Loucy (cell line): ENCODE measurements around the gene KIRREL3.

Source experiments
- H2AFZ ChIP-seq: fragments of 200-600 bp; sonication (generic); 2 replicates; pipeline ENCODE4 v1.6.0; 2016; ENCODE audit warnings: antibody characterized with exemption, mild to moderate bottlenecking, low read length, moderate library complexity
- H3F3A ChIP-seq: fragments of 200-600 bp; 2 replicates; pipeline ENCODE4 v1.6.0; 2016; ENCODE audit warnings: antibody characterized with exemption, low read depth, mild to moderate bottlenecking
- H3K27me3 ChIP-seq: fragments of 200-600 bp; sonication (generic); 2 replicates; pipeline ENCODE4 v1.6.1; 2014; ENCODE audit warnings: low read length, mild to moderate bottlenecking; ENCODE audit not compliant: insufficient read depth, poor library complexity, severe bottlenecking
- H3K36me3 ChIP-seq: fragments of 200-600 bp; sonication (generic); 2 replicates; pipeline ENCODE4 v1.6.1; 2016; ENCODE audit warnings: low read length; ENCODE audit not compliant: insufficient read depth
- H3K4me1 ChIP-seq: fragments of 200-600 bp; sonication (generic); 2 replicates; pipeline ENCODE4 v1.5.1; 2014; ENCODE audit warnings: low read length, mild to moderate bottlenecking; ENCODE audit not compliant: insufficient read depth, poor library complexity, severe bottlenecking
- H3K4me2 ChIP-seq: fragments of 200-600 bp; sonication (generic); 2 replicates; pipeline ENCODE4 v1.6.0; 2014; ENCODE audit warnings: antibody characterized with exemption, low read length, low read depth, mild to moderate bottlenecking; ENCODE audit not compliant: poor library complexity, severe bottlenecking
- H3K4me3 ChIP-seq: fragments of 200-600 bp; sonication (generic); 2 replicates; pipeline ENCODE4 v1.5.1; 2014; ENCODE audit warnings: low read length, mild to moderate bottlenecking, mixed read lengths; ENCODE audit not compliant: poor library complexity, severe bottlenecking
- H3K79me2 ChIP-seq: fragments of 200-600 bp; sonication (generic); 2 replicates; pipeline ENCODE4 v1.6.1; 2014; ENCODE audit warnings: low read length; ENCODE audit not compliant: insufficient read depth
- H3K9ac ChIP-seq: fragments of 200-600 bp; sonication (generic); 2 replicates; pipeline ENCODE4 v1.6.0; 2014; ENCODE audit warnings: mild to moderate bottlenecking, low read depth, low read length, moderate library complexity; ENCODE audit not compliant: poor library complexity, severe bottlenecking
- H3K9me2 ChIP-seq: fragments of 200-600 bp; sonication (generic); replicated peaks from 2 replicates; pipeline ENCODE4 v1.6.1; 2016; ENCODE audit warnings: low read depth, low read length, mixed read lengths
- H3K9me3 ChIP-seq: fragments of 200-600 bp; sonication (generic); 2 replicates; pipeline ENCODE4 v1.6.1; 2014; ENCODE audit warnings: mild to moderate bottlenecking, antibody characterized with exemption, low read length, low read depth; ENCODE audit not compliant: insufficient read depth
- H4K20me1 ChIP-seq: fragments of 200-600 bp; sonication (generic); 2 replicates; pipeline ENCODE4 v1.6.0; 2014; ENCODE audit warnings: antibody characterized with exemption, low read length, mild to moderate bottlenecking; ENCODE audit not compliant: insufficient read depth, poor library complexity, severe bottlenecking
- EZH2phosphoT487 ChIP-seq: fragments of 200-600 bp; IDR thresholded peaks from 2 replicates; pipeline ENCODE4 v1.6.1; 2018; ENCODE audit warnings: antibody characterized with exemption, mild to moderate bottlenecking, moderate library complexity, borderline replicate concordance
- TF ChIP-seq, protein P1 (sequence below): fragments of 200-600 bp; sonication (generic); conservative IDR thresholded peaks from 2 replicates; pipeline ENCODE4 v1.5.1; 2014; ENCODE audit warnings: mild to moderate bottlenecking, antibody characterized with exemption, low read length

KIRREL3 gene

DNA sequence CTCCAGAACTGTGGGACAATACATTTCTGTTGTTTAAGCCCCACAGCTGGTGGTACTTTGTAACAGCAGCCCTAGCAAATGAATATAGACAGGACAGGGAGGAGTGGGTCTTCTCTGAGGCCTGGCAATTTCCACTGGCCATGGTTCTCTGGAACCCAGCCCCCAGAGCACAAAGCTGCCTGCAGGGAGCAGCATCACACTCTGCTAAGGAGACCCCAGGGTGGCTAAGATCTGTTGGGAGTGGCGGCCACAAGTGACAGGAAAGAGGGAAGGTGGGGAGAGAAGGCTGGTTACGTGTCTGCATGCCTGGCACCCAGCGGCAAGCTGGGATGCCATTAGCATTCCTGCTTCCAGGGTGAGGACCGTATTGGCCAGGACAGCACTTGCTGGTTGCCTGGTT lies 433.2 kb downstream of the KIRREL3 start:
- no peak overlapping the region for H2AFZ ChIP-seq
- H3K4me2 ChIP-seq: no peak overlapping the region
- H3F3A ChIP-seq: no peaks in the 10 kb centered on the region
- H3K9ac ChIP-seq: no peak overlapping the region
- no peaks in the 10 kb centered on the region for H3K79me2 ChIP-seq
- H3K36me3 ChIP-seq: no peaks in the 10 kb centered on the region
- H3K4me3 ChIP-seq: no peak overlapping the region
- TF ChIP-seq EZH2phosphoT487: no peak
- TF ChIP-seq, protein P1, sequence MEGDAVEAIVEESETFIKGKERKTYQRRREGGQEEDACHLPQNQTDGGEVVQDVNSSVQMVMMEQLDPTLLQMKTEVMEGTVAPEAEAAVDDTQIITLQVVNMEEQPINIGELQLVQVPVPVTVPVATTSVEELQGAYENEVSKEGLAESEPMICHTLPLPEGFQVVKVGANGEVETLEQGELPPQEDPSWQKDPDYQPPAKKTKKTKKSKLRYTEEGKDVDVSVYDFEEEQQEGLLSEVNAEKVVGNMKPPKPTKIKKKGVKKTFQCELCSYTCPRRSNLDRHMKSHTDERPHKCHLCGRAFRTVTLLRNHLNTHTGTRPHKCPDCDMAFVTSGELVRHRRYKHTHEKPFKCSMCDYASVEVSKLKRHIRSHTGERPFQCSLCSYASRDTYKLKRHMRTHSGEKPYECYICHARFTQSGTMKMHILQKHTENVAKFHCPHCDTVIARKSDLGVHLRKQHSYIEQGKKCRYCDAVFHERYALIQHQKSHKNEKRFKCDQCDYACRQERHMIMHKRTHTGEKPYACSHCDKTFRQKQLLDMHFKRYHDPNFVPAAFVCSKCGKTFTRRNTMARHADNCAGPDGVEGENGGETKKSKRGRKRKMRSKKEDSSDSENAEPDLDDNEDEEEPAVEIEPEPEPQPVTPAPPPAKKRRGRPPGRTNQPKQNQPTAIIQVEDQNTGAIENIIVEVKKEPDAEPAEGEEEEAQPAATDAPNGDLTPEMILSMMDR: no peak
- H3K9me3 ChIP-seq: no peaks in the 10 kb centered on the region
- H4K20me1 ChIP-seq: no peaks in the 10 kb centered on the region
- H3K9me2 ChIP-seq: no peaks in the 10 kb centered on the region
- no peaks in the 10 kb centered on the region for H3K4me1 ChIP-seq
- H3K27me3 ChIP-seq: no peaks in the 10 kb centered on the region

GRCh38 chr11:126564566-126564965 lies 436.0 kb downstream of the KIRREL3 start:
- H3K9me2 ChIP-seq: no peaks in the 10 kb centered on the region
- H3K79me2 ChIP-seq: no peaks in the 10 kb centered on the region
- H3K36me3 ChIP-seq: no peaks in the 10 kb centered on the region
- no peak overlapping the region for H3K4me2 ChIP-seq
- no peak overlapping the region for H2AFZ ChIP-seq
- no peaks in the 10 kb centered on the region for H3K27me3 ChIP-seq
- H3F3A ChIP-seq: no peaks in the 10 kb centered on the region
- H3K4me1 ChIP-seq: no peaks in the 10 kb centered on the region
- TF ChIP-seq, protein P1: no peak
- TF ChIP-seq EZH2phosphoT487: no peak
- no peaks in the 10 kb centered on the region for H4K20me1 ChIP-seq
- no peak overlapping the region for H3K9ac ChIP-seq
- H3K4me3 ChIP-seq: no peak overlapping the region
- H3K9me3 ChIP-seq: no peaks in the 10 kb centered on the region

GRCh38 chr11:126561327-126561893 lies 439.2 kb downstream of the KIRREL3 start:
- Histone ChIP-seq H3F3A (no peaks in the 10 kb centered on the region), H3K36me3 (no peaks in the 10 kb centered on the region), H3K27me3 (no peaks in the 10 kb centered on the region), H3K4me2 (no peak overlapping the region), H3K9ac (no peak overlapping the region), H3K9me3 (no peaks in the 10 kb centered on the region), H3K4me3 (no peak overlapping the region), H3K79me2 (no peaks in the 10 kb centered on the region), H3K4me1 (no peaks in the 10 kb centered on the region), H4K20me1 (no peaks in the 10 kb centered on the region), H2AFZ (no peak overlapping the region), H3K9me2 (no peaks in the 10 kb centered on the region)
- no peak for TF ChIP-seq EZH2phosphoT487
- TF ChIP-seq, protein P1: no peak
